NB4 (cell line): Measurements from ENCODE around the gene D2HGDH.
"Not testable (repeated sequence)": the region's sequence is repeated elsewhere in the genome, so short reads cannot be mapped to it uniquely, and the experiment has no call there.

Experiments
- MYC ChIP-seq: IDR thresholded peaks from 2 replicates; pipeline ENCODE4 v1.6.1; 2011; ENCODE audit warnings: low read depth, low read length
- TF ChIP-seq, protein P1 (sequence below): IDR thresholded peaks from one replicate; pipeline ENCODE4 v1.5.1; 2012; ENCODE audit warnings: low read depth, low read length

DNA sequence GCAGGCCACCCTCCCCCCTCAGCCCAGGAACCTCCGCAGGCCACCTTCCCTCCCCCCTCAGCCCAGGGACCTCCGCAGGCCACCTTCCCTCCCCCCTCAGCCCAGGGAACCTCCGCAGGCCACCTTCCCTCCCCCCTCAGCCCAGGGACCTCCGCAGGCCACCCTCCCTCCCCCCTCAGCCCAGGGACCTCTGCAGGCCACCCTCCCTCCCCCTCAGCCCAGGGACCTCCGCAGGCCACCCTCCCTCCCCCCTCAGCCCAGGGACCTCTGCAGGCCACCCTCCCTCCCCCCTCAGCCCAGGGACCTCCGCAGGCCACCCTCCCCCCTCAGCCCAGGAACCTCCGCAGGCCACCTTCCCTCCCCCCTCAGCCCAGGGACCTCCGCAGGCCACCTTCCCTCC is 71.8 kb downstream of the D2HGDH start:
- TF ChIP-seq, protein P1, sequence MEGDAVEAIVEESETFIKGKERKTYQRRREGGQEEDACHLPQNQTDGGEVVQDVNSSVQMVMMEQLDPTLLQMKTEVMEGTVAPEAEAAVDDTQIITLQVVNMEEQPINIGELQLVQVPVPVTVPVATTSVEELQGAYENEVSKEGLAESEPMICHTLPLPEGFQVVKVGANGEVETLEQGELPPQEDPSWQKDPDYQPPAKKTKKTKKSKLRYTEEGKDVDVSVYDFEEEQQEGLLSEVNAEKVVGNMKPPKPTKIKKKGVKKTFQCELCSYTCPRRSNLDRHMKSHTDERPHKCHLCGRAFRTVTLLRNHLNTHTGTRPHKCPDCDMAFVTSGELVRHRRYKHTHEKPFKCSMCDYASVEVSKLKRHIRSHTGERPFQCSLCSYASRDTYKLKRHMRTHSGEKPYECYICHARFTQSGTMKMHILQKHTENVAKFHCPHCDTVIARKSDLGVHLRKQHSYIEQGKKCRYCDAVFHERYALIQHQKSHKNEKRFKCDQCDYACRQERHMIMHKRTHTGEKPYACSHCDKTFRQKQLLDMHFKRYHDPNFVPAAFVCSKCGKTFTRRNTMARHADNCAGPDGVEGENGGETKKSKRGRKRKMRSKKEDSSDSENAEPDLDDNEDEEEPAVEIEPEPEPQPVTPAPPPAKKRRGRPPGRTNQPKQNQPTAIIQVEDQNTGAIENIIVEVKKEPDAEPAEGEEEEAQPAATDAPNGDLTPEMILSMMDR: not testable (repeated sequence)
- TF ChIP-seq MYC: not testable (repeated sequence)
